H1 (cell line): ENCODE measurements around the gene GRIK1.
A peak's percentile ranks its signal among the peaks of the same experiment; 100 is the strongest.

Experiments
- CEBPB ChIP-seq: IDR thresholded peaks from 2 replicates; pipeline ENCODE4 v1.6.1; 2012; ENCODE audit warnings: low read depth, low read length
- EGR1 ChIP-seq: IDR thresholded peaks from 2 replicates; pipeline ENCODE4 v1.6.1; 2011; ENCODE audit warnings: low read depth, low read length, borderline replicate concordance
- HDAC2 ChIP-seq, 2 experiments: fragments of 300-600 bp in 1 of 2; sonication (generic) in 1 of 2; IDR thresholded peaks; 2 replicates each; pipeline ENCODE4 v1.6.1; 2011 to 2012; ENCODE audit warnings: low read depth in 2 of 2, low read length in 2 of 2, mild to moderate bottlenecking in 2 of 2, moderate library complexity in 2 of 2, borderline replicate concordance in 1 of 2, inconsistent platforms in 1 of 2
- MAFK ChIP-seq: IDR thresholded peaks from 2 replicates; pipeline ENCODE4 v1.6.1; 2012; ENCODE audit warnings: low read depth, mild to moderate bottlenecking, improper control_type of control experiment, low read length
- POLR2A ChIP-seq, 2 experiments: IDR thresholded peaks; 1 replicate in 1 of 2; 2 replicates in 1 of 2; pipeline ENCODE4 v1.6.1; 2011; ENCODE audit warnings: low read depth in 2 of 2, low read length in 2 of 2, mild to moderate bottlenecking in 2 of 2; ENCODE audit errors: control extremely low read depth in 1 of 2
- POLR2AphosphoS5 ChIP-seq: IDR thresholded peaks from 2 replicates; pipeline ENCODE4 v1.6.1; 2011; ENCODE audit warnings: low read depth, low read length
- RBBP5 ChIP-seq: IDR thresholded peaks from 2 replicates; pipeline ENCODE4 v1.7.1; 2012; ENCODE audit warnings: low read depth, mild to moderate bottlenecking, inconsistent platforms, low read length, moderate library complexity, borderline replicate concordance
- SIRT6 ChIP-seq: IDR thresholded peaks from one replicate; pipeline ENCODE4 v1.7.1; 2012; ENCODE audit warnings: low read length, inconsistent platforms
- SP1 ChIP-seq: IDR thresholded peaks from 2 replicates; pipeline ENCODE4 v1.6.1; 2011; ENCODE audit warnings: low read depth, low read length
- TF ChIP-seq, protein P1 (sequence below): IDR thresholded peaks from 2 replicates; pipeline ENCODE4 v1.6.1; 2012; ENCODE audit warnings: low read length, inconsistent platforms
- TF ChIP-seq, protein P2 (sequence below), 3 experiments: IDR thresholded peaks; 1 replicate in 2 of 3; 2 replicates in 1 of 3; pipeline versions ENCODE4 v1.5.1 to v1.6.1; 2011; ENCODE audit warnings: low read length in 3 of 3, mild to moderate bottlenecking in 3 of 3, inconsistent platforms in 2 of 3, low read depth in 1 of 3, moderate library complexity in 1 of 3; ENCODE audit not compliant: insufficient read depth in 1 of 3; ENCODE audit errors: control extremely low read depth in 1 of 3

DNA sequence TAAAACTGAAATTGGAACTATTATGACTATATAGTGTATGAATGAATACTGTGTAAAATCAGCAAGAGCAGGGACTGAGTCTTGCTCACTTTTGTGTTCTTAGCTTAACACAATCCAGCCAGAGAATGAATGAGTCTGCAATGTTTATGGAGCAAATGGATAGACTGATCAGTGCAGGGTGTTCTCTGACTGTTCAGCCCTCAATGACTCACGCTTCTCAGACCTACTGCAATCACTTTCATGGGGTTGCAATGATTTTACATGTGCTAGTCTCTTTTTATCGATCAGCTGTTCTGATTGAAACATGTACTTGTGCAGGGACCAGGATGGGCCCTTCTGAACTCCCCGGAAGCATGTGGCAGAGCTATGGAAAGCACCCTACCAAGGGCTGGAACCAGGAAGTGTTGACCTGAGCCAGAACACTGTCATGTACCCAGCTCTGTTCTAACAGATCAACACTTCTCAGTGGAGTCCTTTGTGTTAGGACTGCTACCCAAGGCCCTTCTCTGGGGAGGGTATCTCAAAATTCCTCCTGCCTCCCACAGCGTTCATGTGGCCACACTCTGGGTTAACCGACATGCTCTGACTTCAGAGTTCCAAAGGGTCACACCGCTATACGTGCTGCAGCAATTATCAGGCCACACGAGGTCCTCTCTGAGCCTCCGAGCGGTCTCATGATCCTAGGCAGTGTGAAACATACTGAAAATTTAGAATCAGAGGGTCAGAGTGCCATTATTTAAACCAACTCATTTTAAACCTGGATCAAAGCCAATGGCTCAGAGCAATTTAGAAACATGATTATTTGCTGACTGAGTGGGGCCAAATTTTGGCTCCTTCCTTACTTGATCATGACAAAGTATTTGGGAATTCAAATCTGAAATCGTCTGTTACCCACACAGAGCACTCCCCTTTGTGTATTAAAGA, 35.2 kb downstream of the GRIK1 start:
- TF ChIP-seq SIRT6: no peak
- no peak for TF ChIP-seq HDAC2 (IDR thresholded peaks at IDR 0.05; ENCODE audit: borderline replicate concordance in 1 of 2, low read depth in 2 of 2, low read length in 2 of 2)
- TF ChIP-seq CEBPB: no peak
- TF ChIP-seq, protein P1, sequence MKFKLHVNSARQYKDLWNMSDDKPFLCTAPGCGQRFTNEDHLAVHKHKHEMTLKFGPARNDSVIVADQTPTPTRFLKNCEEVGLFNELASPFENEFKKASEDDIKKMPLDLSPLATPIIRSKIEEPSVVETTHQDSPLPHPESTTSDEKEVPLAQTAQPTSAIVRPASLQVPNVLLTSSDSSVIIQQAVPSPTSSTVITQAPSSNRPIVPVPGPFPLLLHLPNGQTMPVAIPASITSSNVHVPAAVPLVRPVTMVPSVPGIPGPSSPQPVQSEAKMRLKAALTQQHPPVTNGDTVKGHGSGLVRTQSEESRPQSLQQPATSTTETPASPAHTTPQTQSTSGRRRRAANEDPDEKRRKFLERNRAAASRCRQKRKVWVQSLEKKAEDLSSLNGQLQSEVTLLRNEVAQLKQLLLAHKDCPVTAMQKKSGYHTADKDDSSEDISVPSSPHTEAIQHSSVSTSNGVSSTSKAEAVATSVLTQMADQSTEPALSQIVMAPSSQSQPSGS: no peak
- no peak for TF ChIP-seq POLR2AphosphoS5
- no peak for TF ChIP-seq EGR1
- TF ChIP-seq, protein P2, sequence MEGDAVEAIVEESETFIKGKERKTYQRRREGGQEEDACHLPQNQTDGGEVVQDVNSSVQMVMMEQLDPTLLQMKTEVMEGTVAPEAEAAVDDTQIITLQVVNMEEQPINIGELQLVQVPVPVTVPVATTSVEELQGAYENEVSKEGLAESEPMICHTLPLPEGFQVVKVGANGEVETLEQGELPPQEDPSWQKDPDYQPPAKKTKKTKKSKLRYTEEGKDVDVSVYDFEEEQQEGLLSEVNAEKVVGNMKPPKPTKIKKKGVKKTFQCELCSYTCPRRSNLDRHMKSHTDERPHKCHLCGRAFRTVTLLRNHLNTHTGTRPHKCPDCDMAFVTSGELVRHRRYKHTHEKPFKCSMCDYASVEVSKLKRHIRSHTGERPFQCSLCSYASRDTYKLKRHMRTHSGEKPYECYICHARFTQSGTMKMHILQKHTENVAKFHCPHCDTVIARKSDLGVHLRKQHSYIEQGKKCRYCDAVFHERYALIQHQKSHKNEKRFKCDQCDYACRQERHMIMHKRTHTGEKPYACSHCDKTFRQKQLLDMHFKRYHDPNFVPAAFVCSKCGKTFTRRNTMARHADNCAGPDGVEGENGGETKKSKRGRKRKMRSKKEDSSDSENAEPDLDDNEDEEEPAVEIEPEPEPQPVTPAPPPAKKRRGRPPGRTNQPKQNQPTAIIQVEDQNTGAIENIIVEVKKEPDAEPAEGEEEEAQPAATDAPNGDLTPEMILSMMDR (IDR thresholded peaks at IDR 0.05; ENCODE audit: control extremely low read depth in 1 of 3, insufficient read depth in 1 of 3, low read depth in 1 of 3, low read length in 3 of 3): peak in 1 of 3 experiments; percentile 6; a peak in 1 of 4 replicates
- no peak for TF ChIP-seq MAFK
- TF ChIP-seq POLR2A (IDR thresholded peaks at IDR 0.05; ENCODE audit: control extremely low read depth in 1 of 2, low read depth in 2 of 2, low read length in 2 of 2): no peak
- TF ChIP-seq SP1: no peak
- TF ChIP-seq RBBP5: no peak
